AG10803 (cell line): ENCODE results near the gene SYCN.

Source experiments
- DNase-seq: peaks from one replicate; pipeline ENCODE4 v3.0.0; 2010; ENCODE audit warnings: low read depth
- H3K4me3 ChIP-seq: 2 replicates; pipeline ENCODE4 v1.5.1; 2011; ENCODE audit warnings: mild to moderate bottlenecking, low read length, control low read depth
- CTCF ChIP-seq: conservative IDR thresholded peaks from 2 replicates; pipeline ENCODE4 v1.5.1; 2011; ENCODE audit warnings: mild to moderate bottlenecking, low read length, control low read depth, inconsistent platforms

The SYCN gene

GRCh38 chr19:39164289-39164688, 39.8 kb downstream of the SYCN start:
- no peak for TF ChIP-seq CTCF
- no peak for DNase-seq
- H3K4me3 ChIP-seq: no peak overlapping the region

- no peak overlapping the region for H3K4me3 ChIP-seq
- DNase-seq: no peak
- no peak for TF ChIP-seq CTCF
These were observed 40.4 kb downstream of the SYCN start for GRCh38 chr19:39163621-39164020.

- no peak for TF ChIP-seq CTCF
- no peak overlapping the region for H3K4me3 ChIP-seq
- DNase-seq: no peak
These were observed 41.5 kb downstream of the SYCN start for GRCh38 chr19:39162441-39163043.

GRCh38 chr19:39160889-39161672, 43.0 kb downstream of the SYCN start:
- no peak for TF ChIP-seq CTCF
- H3K4me3 ChIP-seq: no peak overlapping the region
- peak; percentile 33 for DNase-seq

GRCh38 chr19:39160523-39160861, 43.6 kb downstream of the SYCN start:
- peak; percentile 67 for DNase-seq
- TF ChIP-seq CTCF: no peak
- no peak overlapping the region for H3K4me3 ChIP-seq

- no peak overlapping the region for H3K4me3 ChIP-seq
- no peak for DNase-seq
- no peak for TF ChIP-seq CTCF
These were observed 45.3 kb downstream of the SYCN start for GRCh38 chr19:39158646-39159260.

- no peak overlapping the region for H3K4me3 ChIP-seq
- no peak for TF ChIP-seq CTCF
These were observed 46.1 kb downstream of the SYCN start for GRCh38 chr19:39157997-39158389.

More at GRCh38 chr19:39157997-39158389, 46.1 kb downstream of the SYCN start:
- no peak for DNase-seq
